Skeletal muscle satellite cell (primary cell): Measurements from ENCODE around the gene SST.

Experiments
- H3K27me3 ChIP-seq: 2 replicates; pipeline ENCODE4 v1.7.0; 2013; ENCODE audit warnings: low read length; ENCODE audit not compliant: control insufficient read depth, insufficient read depth
- H3K36me3 ChIP-seq: 2 replicates; pipeline ENCODE4 v1.7.0; 2013; ENCODE audit warnings: mild to moderate bottlenecking, control low read depth, low read length; ENCODE audit not compliant: insufficient read depth
- H3K4me1 ChIP-seq: 2 replicates; pipeline ENCODE4 v1.7.0; 2013; ENCODE audit warnings: low read length; ENCODE audit not compliant: control insufficient read depth, insufficient read depth
- H3K4me2 ChIP-seq: 2 replicates; pipeline ENCODE4 v1.7.0; 2013; ENCODE audit warnings: mild to moderate bottlenecking, low read length
- H3K4me3 ChIP-seq: 2 replicates; pipeline ENCODE4 v1.7.0; 2013; ENCODE audit warnings: low read length
- H3K9ac ChIP-seq: 2 replicates; pipeline ENCODE4 v1.7.0; 2013; ENCODE audit warnings: mild to moderate bottlenecking, low read depth, low read length, moderate library complexity
- H3K9me3 ChIP-seq: replicated peaks from 2 replicates; pipeline ENCODE4 v1.7.0; 2013; ENCODE audit warnings: mild to moderate bottlenecking, control low read depth, low read length

Gene SST

GRCh38 chr3:187624588-187624987 lies 45.6 kb downstream of the SST start:
- H3K27me3 ChIP-seq, result peaks cover 28% of the 10 kb centered on the region
- no peaks in the 10 kb centered on the region for H3K4me1 ChIP-seq
- H3K9me3 ChIP-seq, result no peaks in the 10 kb centered on the region
- no peak overlapping the region for H3K4me2 ChIP-seq
- H3K4me3 ChIP-seq, result no peak overlapping the region
- no peaks in the 10 kb centered on the region for H3K36me3 ChIP-seq
- no peak overlapping the region for H3K9ac ChIP-seq

GRCh38 chr3:187623285-187623814 lies 46.8 kb downstream of the SST start:
- no peaks in the 10 kb centered on the region for H3K36me3 ChIP-seq
- H3K4me2 ChIP-seq, result no peak overlapping the region
- no peak overlapping the region for H3K9ac ChIP-seq
- H3K4me1 ChIP-seq, result no peaks in the 10 kb centered on the region
- no peaks in the 10 kb centered on the region for H3K9me3 ChIP-seq
- peaks cover 34% of the 10 kb centered on the region for H3K27me3 ChIP-seq
- no peak overlapping the region for H3K4me3 ChIP-seq

DNA sequence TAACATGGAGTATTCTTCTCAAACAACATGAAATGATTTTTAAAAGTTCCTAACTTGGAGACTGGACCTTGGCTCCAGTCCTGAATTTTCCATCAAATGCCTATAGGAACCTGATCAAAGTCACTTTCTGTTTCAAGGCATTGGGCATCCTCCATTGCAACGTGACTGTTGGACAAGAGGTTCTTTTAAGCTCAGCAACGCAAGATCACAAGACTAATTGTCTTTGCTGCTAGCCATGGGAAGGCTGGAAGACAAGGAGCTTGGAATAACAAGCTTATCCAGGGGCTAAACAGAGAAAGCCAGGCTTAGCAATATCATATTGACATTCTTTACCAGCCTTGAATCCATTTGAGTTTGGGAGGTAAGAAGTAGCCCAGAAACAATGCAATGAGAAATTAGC lies 48.3 kb downstream of the SST start:
- H3K27me3 ChIP-seq, result peaks cover 34% of the 10 kb centered on the region
- no peak overlapping the region for H3K4me3 ChIP-seq
- no peaks in the 10 kb centered on the region for H3K36me3 ChIP-seq
- no peak overlapping the region for H3K4me2 ChIP-seq
- no peaks in the 10 kb centered on the region for H3K9me3 ChIP-seq
- H3K4me1 ChIP-seq, result no peaks in the 10 kb centered on the region
- no peak overlapping the region for H3K9ac ChIP-seq

DNA sequence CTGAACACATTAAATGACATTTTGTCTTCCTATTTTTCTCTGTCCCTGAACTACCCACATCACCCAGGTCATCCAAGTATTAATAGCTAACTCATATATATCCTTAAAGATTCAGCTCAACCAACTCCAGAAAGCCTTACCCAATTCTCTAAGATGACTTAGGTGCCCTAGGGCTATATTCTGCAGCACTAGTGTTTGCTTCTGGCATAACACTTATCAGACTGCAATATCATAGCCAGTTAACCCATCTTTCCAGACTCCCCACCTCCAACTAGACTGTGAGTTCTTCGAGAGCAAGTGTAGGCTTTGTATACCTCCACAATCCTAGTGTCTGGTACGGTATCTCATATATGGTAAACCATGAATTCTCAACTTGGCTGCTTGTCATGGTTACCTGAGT lies 50.7 kb downstream of the SST start:
- H3K36me3 ChIP-seq, result no peaks in the 10 kb centered on the region
- H3K27me3 ChIP-seq, result peaks cover 32% of the 10 kb centered on the region
- no peaks in the 10 kb centered on the region for H3K9me3 ChIP-seq
- no peaks in the 10 kb centered on the region for H3K4me1 ChIP-seq
- no peak overlapping the region for H3K4me2 ChIP-seq
- no peak overlapping the region for H3K9ac ChIP-seq
- no peak overlapping the region for H3K4me3 ChIP-seq
